ENCODE measurements around the gene C5. TPM values are rescaled to one million over a fixed set of nuclear protein-coding genes. Genes with fewer than 3 reads are reported as not detected.

The C5 gene
- total and polyA plus RNA-seq, 2 experiments from 2014 or later, result 0.31 TPM; not detected in 1

DNA sequence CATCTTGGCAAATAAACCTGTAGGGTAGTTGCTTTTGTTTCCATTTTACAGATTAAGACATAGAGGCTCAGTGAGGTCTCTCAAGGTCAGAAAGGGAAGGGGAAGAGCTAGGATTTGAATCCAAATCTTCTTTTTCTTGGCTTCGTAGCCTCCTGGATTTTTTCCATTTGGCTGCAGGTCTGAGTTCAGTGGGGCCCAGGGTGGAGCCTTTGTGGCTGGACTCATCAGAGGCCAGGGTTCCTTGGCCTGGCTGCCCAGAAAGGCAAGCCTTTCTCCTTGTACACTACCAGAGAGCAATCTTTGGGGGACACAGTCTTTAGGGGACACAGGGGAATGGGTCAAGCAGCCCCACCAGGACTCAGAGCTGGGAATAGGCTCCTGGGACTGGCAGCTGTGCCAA, 112.9 kb downstream of the C5 start (continued):
- TF ChIP-seq, protein P1, sequence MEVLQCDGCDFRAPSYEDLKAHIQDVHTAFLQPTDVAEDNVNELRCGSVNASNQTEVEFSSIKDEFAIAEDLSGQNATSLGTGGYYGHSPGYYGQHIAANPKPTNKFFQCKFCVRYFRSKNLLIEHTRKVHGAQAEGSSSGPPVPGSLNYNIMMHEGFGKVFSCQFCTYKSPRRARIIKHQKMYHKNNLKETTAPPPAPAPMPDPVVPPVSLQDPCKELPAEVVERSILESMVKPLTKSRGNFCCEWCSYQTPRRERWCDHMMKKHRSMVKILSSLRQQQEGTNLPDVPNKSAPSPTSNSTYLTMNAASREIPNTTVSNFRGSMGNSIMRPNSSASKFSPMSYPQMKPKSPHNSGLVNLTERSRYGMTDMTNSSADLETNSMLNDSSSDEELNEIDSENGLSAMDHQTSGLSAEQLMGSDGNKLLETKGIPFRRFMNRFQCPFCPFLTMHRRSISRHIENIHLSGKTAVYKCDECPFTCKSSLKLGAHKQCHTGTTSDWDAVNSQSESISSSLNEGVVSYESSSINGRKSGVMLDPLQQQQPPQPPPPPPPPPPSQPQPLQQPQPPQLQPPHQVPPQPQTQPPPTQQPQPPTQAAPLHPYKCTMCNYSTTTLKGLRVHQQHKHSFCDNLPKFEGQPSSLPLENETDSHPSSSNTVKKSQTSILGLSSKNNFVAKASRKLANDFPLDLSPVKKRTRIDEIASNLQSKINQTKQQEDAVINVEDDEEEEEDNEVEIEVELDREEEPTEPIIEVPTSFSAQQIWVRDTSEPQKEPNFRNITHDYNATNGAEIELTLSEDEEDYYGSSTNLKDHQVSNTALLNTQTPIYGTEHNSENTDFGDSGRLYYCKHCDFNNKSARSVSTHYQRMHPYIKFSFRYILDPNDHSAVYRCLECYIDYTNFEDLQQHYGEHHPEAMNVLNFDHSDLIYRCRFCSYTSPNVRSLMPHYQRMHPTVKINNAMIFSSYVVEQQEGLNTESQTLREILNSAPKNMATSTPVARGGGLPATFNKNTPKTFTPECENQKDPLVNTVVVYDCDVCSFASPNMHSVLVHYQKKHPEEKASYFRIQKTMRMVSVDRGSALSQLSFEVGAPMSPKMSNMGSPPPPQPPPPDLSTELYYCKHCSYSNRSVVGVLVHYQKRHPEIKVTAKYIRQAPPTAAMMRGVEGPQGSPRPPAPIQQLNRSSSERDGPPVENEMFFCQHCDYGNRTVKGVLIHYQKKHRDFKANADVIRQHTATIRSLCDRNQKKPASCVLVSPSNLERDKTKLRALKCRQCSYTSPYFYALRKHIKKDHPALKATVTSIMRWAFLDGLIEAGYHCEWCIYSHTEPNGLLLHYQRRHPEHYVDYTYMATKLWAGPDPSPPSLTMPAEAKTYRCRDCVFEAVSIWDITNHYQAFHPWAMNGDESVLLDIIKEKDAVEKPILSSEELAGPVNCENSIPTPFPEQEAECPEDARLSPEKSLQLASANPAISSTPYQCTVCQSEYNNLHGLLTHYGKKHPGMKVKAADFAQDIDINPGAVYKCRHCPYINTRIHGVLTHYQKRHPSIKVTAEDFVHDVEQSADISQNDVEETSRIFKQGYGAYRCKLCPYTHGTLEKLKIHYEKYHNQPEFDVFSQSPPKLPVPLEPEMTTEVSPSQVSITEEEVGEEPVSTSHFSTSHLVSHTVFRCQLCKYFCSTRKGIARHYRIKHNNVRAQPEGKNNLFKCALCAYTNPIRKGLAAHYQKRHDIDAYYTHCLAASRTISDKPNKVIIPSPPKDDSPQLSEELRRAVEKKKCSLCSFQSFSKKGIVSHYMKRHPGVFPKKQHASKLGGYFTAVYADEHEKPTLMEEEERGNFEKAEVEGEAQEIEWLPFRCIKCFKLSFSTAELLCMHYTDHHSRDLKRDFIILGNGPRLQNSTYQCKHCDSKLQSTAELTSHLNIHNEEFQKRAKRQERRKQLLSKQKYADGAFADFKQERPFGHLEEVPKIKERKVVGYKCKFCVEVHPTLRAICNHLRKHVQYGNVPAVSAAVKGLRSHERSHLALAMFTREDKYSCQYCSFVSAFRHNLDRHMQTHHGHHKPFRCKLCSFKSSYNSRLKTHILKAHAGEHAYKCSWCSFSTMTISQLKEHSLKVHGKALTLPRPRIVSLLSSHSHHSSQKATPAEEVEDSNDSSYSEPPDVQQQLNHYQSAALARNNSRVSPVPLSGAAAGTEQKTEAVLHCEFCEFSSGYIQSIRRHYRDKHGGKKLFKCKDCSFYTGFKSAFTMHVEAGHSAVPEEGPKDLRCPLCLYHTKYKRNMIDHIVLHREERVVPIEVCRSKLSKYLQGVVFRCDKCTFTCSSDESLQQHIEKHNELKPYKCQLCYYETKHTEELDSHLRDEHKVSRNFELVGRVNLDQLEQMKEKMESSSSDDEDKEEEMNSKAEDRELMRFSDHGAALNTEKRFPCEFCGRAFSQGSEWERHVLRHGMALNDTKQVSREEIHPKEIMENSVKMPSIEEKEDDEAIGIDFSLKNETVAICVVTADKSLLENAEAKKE (CRISPR knock-in tag; IDR thresholded peaks at IDR 0.05), result no peak
- no peak for TF ChIP-seq ZNF114 (CRISPR knock-in tag; IDR thresholded peaks at IDR 0.05)
- TF ChIP-seq, protein P2, sequence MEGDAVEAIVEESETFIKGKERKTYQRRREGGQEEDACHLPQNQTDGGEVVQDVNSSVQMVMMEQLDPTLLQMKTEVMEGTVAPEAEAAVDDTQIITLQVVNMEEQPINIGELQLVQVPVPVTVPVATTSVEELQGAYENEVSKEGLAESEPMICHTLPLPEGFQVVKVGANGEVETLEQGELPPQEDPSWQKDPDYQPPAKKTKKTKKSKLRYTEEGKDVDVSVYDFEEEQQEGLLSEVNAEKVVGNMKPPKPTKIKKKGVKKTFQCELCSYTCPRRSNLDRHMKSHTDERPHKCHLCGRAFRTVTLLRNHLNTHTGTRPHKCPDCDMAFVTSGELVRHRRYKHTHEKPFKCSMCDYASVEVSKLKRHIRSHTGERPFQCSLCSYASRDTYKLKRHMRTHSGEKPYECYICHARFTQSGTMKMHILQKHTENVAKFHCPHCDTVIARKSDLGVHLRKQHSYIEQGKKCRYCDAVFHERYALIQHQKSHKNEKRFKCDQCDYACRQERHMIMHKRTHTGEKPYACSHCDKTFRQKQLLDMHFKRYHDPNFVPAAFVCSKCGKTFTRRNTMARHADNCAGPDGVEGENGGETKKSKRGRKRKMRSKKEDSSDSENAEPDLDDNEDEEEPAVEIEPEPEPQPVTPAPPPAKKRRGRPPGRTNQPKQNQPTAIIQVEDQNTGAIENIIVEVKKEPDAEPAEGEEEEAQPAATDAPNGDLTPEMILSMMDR (conservative IDR thresholded peaks at IDR 0.05; ENCODE audit: low read depth in 2 of 2), result no peak
- TF ChIP-seq NANOG (IDR thresholded peaks at IDR 0.05; ENCODE audit: borderline replicate concordance), result no peak
- no peak for TF ChIP-seq EZH2 (IDR thresholded peaks at IDR 0.05; ENCODE audit: low read depth, unreplicated experiment)
- no peak for TF ChIP-seq JUNB (IDR thresholded peaks at IDR 0.05; ENCODE audit: unreplicated experiment)
- TF ChIP-seq CREB1 (CRISPR knock-in tag; IDR thresholded peaks at IDR 0.05; ENCODE audit: low read depth), result no peak
- TF ChIP-seq, protein P3, sequence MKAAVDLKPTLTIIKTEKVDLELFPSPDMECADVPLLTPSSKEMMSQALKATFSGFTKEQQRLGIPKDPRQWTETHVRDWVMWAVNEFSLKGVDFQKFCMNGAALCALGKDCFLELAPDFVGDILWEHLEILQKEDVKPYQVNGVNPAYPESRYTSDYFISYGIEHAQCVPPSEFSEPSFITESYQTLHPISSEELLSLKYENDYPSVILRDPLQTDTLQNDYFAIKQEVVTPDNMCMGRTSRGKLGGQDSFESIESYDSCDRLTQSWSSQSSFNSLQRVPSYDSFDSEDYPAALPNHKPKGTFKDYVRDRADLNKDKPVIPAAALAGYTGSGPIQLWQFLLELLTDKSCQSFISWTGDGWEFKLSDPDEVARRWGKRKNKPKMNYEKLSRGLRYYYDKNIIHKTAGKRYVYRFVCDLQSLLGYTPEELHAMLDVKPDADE (IDR thresholded peaks at IDR 0.05), result no peak
- TF ChIP-seq, protein P4, sequence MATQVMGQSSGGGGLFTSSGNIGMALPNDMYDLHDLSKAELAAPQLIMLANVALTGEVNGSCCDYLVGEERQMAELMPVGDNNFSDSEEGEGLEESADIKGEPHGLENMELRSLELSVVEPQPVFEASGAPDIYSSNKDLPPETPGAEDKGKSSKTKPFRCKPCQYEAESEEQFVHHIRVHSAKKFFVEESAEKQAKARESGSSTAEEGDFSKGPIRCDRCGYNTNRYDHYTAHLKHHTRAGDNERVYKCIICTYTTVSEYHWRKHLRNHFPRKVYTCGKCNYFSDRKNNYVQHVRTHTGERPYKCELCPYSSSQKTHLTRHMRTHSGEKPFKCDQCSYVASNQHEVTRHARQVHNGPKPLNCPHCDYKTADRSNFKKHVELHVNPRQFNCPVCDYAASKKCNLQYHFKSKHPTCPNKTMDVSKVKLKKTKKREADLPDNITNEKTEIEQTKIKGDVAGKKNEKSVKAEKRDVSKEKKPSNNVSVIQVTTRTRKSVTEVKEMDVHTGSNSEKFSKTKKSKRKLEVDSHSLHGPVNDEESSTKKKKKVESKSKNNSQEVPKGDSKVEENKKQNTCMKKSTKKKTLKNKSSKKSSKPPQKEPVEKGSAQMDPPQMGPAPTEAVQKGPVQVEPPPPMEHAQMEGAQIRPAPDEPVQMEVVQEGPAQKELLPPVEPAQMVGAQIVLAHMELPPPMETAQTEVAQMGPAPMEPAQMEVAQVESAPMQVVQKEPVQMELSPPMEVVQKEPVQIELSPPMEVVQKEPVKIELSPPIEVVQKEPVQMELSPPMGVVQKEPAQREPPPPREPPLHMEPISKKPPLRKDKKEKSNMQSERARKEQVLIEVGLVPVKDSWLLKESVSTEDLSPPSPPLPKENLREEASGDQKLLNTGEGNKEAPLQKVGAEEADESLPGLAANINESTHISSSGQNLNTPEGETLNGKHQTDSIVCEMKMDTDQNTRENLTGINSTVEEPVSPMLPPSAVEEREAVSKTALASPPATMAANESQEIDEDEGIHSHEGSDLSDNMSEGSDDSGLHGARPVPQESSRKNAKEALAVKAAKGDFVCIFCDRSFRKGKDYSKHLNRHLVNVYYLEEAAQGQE (IDR thresholded peaks at IDR 0.05; ENCODE audit: unreplicated experiment), result no peak
- TF ChIP-seq EZH2phosphoT487 (IDR thresholded peaks at IDR 0.05; ENCODE audit: unreplicated experiment), result no peak

Measured in GM23338 (cell line).